Prostate gland (tissue), 2 donors: ENCODE data around the gene PCED1A.

ENCODE experiments used
- CTCF ChIP-seq, 4 experiments: fragments of 200-600 bp in 2 of 4; fragments of 450-650 bp in 2 of 4; sonication (generic) in 2 of 4; IDR thresholded peaks; 1 replicate in 3 of 4; 2 replicates in 1 of 4; pipeline ENCODE4 v1.5.1; 2016 to 2019; ENCODE audit warnings: antibody characterized with exemption in 4 of 4, mild to moderate bottlenecking in 2 of 4, moderate library complexity in 2 of 4
- POLR2A ChIP-seq: fragments of 450-650 bp; IDR thresholded peaks from one replicate; pipeline ENCODE4 v1.6.1; 2016; ENCODE audit warnings: antibody characterized with exemption, mild to moderate bottlenecking

GRCh38 chr20:2866236-2866635 is 25.8 kb upstream of the PCED1A start:
- TF ChIP-seq POLR2A = no peak
- no peak for TF ChIP-seq CTCF (IDR thresholded peaks at IDR 0.05)
